ENCODE measurements around the gene WNK1.

Gene WNK1

GRCh38 chr12:958588-959123, 206.3 kb downstream of the WNK1 start:
- no peak for DNase-seq

Measured in inflammatory macrophage treated with lipopolysaccharide for 1 hour (primary cell).